Suprapubic skin (tissue), 4 donors: ENCODE results near the gene TCTN1.
"Not testable (repeated sequence)": the region's sequence is repeated elsewhere in the genome, so short reads cannot be mapped to it uniquely, and the experiment has no call there.

Experiments
- CTCF ChIP-seq, 2 donors: fragments of 200-600 bp in 1 of 2; fragments of 450-650 bp in 1 of 2; sonication (generic) in 1 of 2; IDR thresholded peaks; one replicate each; pipeline ENCODE4 v1.5.1; 2016 to 2019; ENCODE audit warnings: antibody characterized with exemption in 2 of 2, mild to moderate bottlenecking in 1 of 2, moderate library complexity in 1 of 2
- POLR2A ChIP-seq, 2 donors: fragments of 450-650 bp; IDR thresholded peaks; one replicate each; pipeline ENCODE4 v1.6.1; 2017; ENCODE audit warnings: antibody characterized with exemption in 2 of 2, mild to moderate bottlenecking in 2 of 2, moderate library complexity in 2 of 2
- POLR2AphosphoS5 ChIP-seq, 3 donors: sonication (generic); formaldehyde crosslinking; IDR thresholded peaks; one replicate each; pipeline ENCODE4 v1.6.1; 2017; ENCODE audit warnings: antibody characterized with exemption in 3 of 3

GRCh38 chr12:110570798-110571197, 43.1 kb upstream of the TCTN1 start:
- TF ChIP-seq CTCF, POLR2A, POLR2AphosphoS5 (IDR thresholded peaks at IDR 0.05): not testable (repeated sequence)
